AG08396 (cell line): ENCODE measurements around the gene UBTD2.
"Not testable (repeated sequence)": the region's sequence is repeated elsewhere in the genome, so short reads cannot be mapped to it uniquely, and the experiment has no call there.

Experiments
- DNase-seq: peaks from one replicate; pipeline ENCODE4 v3.0.0; 2012; ENCODE audit warnings: low spot score, mixed read lengths

UBTD2 gene

GRCh38 chr5:172251419-172251818 lies 32.1 kb downstream of the UBTD2 start:
- no peak for DNase-seq

GRCh38 chr5:172248637-172249036 lies 34.9 kb downstream of the UBTD2 start:
- DNase-seq: no peak

GRCh38 chr5:172245703-172246125 lies 37.9 kb downstream of the UBTD2 start:
- no peak for DNase-seq

- DNase-seq: no peak
Measured at GRCh38 chr5:172245046-172245445, 38.5 kb downstream of the UBTD2 start.

GRCh38 chr5:172243302-172243701 lies 40.3 kb downstream of the UBTD2 start:
- DNase-seq: no peak

- no peak for DNase-seq
Measured at GRCh38 chr5:172238334-172238733, 45.2 kb downstream of the UBTD2 start.

GRCh38 chr5:172235827-172236736 lies 47.5 kb downstream of the UBTD2 start:
- no peak for DNase-seq

GRCh38 chr5:172235132-172235780 lies 48.3 kb downstream of the UBTD2 start:
- no peak for DNase-seq

GRCh38 chr5:172234031-172234430 lies 49.5 kb downstream of the UBTD2 start:
- no peak for DNase-seq

GRCh38 chr5:172229904-172230303 lies 53.7 kb downstream of the UBTD2 start:
- DNase-seq: no peak

GRCh38 chr5:172224996-172225395 lies 58.6 kb downstream of the UBTD2 start:
- DNase-seq: no peak

GRCh38 chr5:172223901-172224873 lies 59.4 kb downstream of the UBTD2 start:
- no peak for DNase-seq

GRCh38 chr5:172219296-172219695 lies 64.3 kb downstream of the UBTD2 start:
- DNase-seq: no peak

GRCh38 chr5:172216345-172216744 lies 67.2 kb downstream of the UBTD2 start:
- no peak for DNase-seq

GRCh38 chr5:172213126-172213525 lies 70.4 kb downstream of the UBTD2 start:
- no peak for DNase-seq

- DNase-seq: no peak
Measured at GRCh38 chr5:172211676-172212075, 71.9 kb downstream of the UBTD2 start.

- no peak for DNase-seq
Measured at GRCh38 chr5:172209714-172210113, 73.8 kb downstream of the UBTD2 start.

GRCh38 chr5:172207511-172207910 lies 76.1 kb downstream of the UBTD2 start:
- DNase-seq: no peak

- DNase-seq: not testable (repeated sequence)
Measured at GRCh38 chr5:172205984-172206383, 77.6 kb downstream of the UBTD2 start.

- DNase-seq: no peak
Measured at GRCh38 chr5:172200476-172200875, 83.1 kb downstream of the UBTD2 start.

GRCh38 chr5:172199446-172199845 lies 84.1 kb downstream of the UBTD2 start:
- DNase-seq: no peak

GRCh38 chr5:172197775-172198174 lies 85.8 kb downstream of the UBTD2 start:
- not testable (repeated sequence) for DNase-seq
